ENCODE results near the gene ZNF512. TPM values are rescaled to one million over a fixed set of nuclear protein-coding genes. Genes with fewer than 3 reads are reported as not detected.

Gene ZNF512
- total RNA-seq, 1 donor from 2014 or later: 30.1 TPM

DNA sequence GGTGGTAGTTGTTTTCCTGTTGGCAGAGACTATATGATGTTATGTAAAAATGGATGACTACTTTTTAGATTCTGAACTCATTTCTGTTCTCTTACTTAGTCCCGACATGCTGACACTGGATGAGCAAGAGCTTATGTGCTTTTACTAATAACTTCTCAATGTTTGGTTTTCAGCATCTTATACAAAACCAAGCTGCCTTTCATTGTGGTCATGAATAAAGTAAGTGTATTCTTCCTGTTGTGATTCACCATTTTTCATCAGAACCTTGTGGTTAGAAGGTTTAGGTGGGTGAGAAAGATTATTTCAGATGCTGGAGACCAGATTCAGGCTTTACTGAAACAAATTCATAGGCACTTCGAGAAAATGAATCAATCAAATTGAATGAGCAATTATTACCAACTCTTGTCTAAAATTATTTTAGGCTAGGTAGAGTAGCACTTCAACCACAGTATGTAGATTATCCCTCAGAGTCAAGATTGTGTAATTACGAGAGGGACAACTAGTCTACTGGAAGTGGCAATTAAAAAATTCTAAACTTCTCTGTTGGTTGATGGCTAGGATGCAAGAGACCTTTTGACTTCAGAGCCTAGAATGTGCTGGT, 55.3 kb downstream of the ZNF512 start:
- Mint-ChIP-seq H3K27me3 (ENCODE audit: unreplicated experiment) (no peaks in the 10 kb centered on the region), H3K36me3 (ENCODE audit: low read depth, unreplicated experiment) (peaks cover 41% of the 10 kb centered on the region), H3K9me3 (ENCODE audit: unreplicated experiment) (no peaks in the 10 kb centered on the region), H3K4me1 (ENCODE audit: unreplicated experiment) (no peaks in the 10 kb centered on the region), H3K4me3 (ENCODE audit: unreplicated experiment) (peak overlapping the region; percentile 63), H3K27ac (ENCODE audit: unreplicated experiment) (no peak overlapping the region)
- DNase-seq (ENCODE audit: low spot score): no peak
- TF ChIP-seq, protein P1, sequence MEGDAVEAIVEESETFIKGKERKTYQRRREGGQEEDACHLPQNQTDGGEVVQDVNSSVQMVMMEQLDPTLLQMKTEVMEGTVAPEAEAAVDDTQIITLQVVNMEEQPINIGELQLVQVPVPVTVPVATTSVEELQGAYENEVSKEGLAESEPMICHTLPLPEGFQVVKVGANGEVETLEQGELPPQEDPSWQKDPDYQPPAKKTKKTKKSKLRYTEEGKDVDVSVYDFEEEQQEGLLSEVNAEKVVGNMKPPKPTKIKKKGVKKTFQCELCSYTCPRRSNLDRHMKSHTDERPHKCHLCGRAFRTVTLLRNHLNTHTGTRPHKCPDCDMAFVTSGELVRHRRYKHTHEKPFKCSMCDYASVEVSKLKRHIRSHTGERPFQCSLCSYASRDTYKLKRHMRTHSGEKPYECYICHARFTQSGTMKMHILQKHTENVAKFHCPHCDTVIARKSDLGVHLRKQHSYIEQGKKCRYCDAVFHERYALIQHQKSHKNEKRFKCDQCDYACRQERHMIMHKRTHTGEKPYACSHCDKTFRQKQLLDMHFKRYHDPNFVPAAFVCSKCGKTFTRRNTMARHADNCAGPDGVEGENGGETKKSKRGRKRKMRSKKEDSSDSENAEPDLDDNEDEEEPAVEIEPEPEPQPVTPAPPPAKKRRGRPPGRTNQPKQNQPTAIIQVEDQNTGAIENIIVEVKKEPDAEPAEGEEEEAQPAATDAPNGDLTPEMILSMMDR (IDR thresholded peaks at IDR 0.05; ENCODE audit: unreplicated experiment): no peak

GRCh38 chr2:27638709-27639108, 55.9 kb downstream of the ZNF512 start:
- Mint-ChIP-seq H3K36me3 (ENCODE audit: low read depth, unreplicated experiment) (peaks cover 40% of the 10 kb centered on the region), H3K9me3 (ENCODE audit: unreplicated experiment) (no peaks in the 10 kb centered on the region), H3K4me3 (ENCODE audit: unreplicated experiment) (no peak overlapping the region), H3K27ac (ENCODE audit: unreplicated experiment) (no peak overlapping the region), H3K27me3 (ENCODE audit: unreplicated experiment) (no peaks in the 10 kb centered on the region), H3K4me1 (ENCODE audit: unreplicated experiment) (no peaks in the 10 kb centered on the region)
- TF ChIP-seq, protein P1 (IDR thresholded peaks at IDR 0.05; ENCODE audit: unreplicated experiment): no peak
- DNase-seq (ENCODE audit: low spot score): no peak

DNA sequence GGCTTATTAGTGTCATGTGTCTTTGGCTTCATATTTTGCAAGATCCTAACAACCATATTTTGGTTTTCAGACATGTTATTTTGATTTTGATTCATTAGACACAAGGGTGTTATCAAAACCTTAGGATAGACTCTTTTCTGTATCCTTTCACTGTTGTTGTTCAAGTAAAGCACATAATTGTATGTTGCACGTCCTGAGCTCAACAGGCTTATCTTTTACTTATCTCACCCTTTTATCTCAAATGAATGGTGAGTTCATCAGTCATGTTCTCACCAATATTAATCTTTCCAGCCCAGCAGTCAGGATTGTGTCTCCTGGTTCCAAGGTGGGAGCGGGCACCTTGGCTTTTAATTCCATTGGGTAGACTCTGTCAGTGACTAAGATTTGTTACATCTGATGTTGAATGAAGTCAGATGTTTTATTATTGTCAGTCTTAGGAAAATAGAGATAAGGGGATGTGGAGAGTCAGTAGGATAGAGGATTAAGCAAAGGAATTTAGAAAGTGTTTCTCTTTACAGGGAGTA, 57.9 kb downstream of the ZNF512 start:
- H3K4me1 Mint-ChIP-seq (ENCODE audit: unreplicated experiment): no peaks in the 10 kb centered on the region
- no peak overlapping the region for H3K27ac Mint-ChIP-seq (ENCODE audit: unreplicated experiment)
- H3K27me3 Mint-ChIP-seq (ENCODE audit: unreplicated experiment): no peaks in the 10 kb centered on the region
- TF ChIP-seq, protein P1 (IDR thresholded peaks at IDR 0.05; ENCODE audit: unreplicated experiment): no peak
- no peak for DNase-seq (ENCODE audit: low spot score)
- no peaks in the 10 kb centered on the region for H3K9me3 Mint-ChIP-seq (ENCODE audit: unreplicated experiment)
- H3K4me3 Mint-ChIP-seq (ENCODE audit: unreplicated experiment): no peak overlapping the region
- peaks cover 23% of the 10 kb centered on the region for H3K36me3 Mint-ChIP-seq (ENCODE audit: low read depth, unreplicated experiment)

- Mint-ChIP-seq H3K27ac (ENCODE audit: unreplicated experiment) (no peak overlapping the region), H3K4me1 (ENCODE audit: unreplicated experiment) (no peaks in the 10 kb centered on the region), H3K27me3 (ENCODE audit: unreplicated experiment) (no peaks in the 10 kb centered on the region), H3K4me3 (ENCODE audit: unreplicated experiment) (no peak overlapping the region), H3K36me3 (ENCODE audit: low read depth, unreplicated experiment) (peaks cover 22% of the 10 kb centered on the region), H3K9me3 (ENCODE audit: unreplicated experiment) (no peaks in the 10 kb centered on the region)
- TF ChIP-seq, protein P1 (IDR thresholded peaks at IDR 0.05; ENCODE audit: unreplicated experiment): no peak
- no peak for DNase-seq (ENCODE audit: low spot score)
These were observed 62.4 kb downstream of the ZNF512 start for GRCh38 chr2:27645197-27645596.

GRCh38 chr2:27647289-27647688, 64.4 kb downstream of the ZNF512 start:
- Mint-ChIP-seq H3K27me3 (ENCODE audit: unreplicated experiment) (no peaks in the 10 kb centered on the region), H3K4me3 (ENCODE audit: unreplicated experiment) (no peak overlapping the region), H3K9me3 (ENCODE audit: unreplicated experiment) (no peaks in the 10 kb centered on the region), H3K27ac (ENCODE audit: unreplicated experiment) (no peak overlapping the region), H3K36me3 (ENCODE audit: low read depth, unreplicated experiment) (peaks cover 24% of the 10 kb centered on the region), H3K4me1 (ENCODE audit: unreplicated experiment) (no peaks in the 10 kb centered on the region)
- no peak for DNase-seq (ENCODE audit: low spot score)
- TF ChIP-seq, protein P1 (IDR thresholded peaks at IDR 0.05; ENCODE audit: unreplicated experiment): no peak
